Stomach (tissue), 9 donors: ENCODE results near the gene EEF1A2. TPM values are rescaled to one million over a fixed set of nuclear protein-coding genes. Genes with fewer than 3 reads are reported as not detected.
A peak's percentile ranks its signal among the peaks of the same experiment; 100 is the strongest.

Experiments used
- DNase-seq, 2 donors: peaks; one replicate each; pipeline versions ENCODE4 v3.0.0 to v3.0.0-alpha.2; 2013 to 2019
- H3K27ac ChIP-seq, 5 donors: fragments of 200-600 bp in 4 of 5; sonication (generic) in 4 of 5; one replicate each; pipeline ENCODE4 v1.5.1; 2013 to 2019; ENCODE audit warnings: mild to moderate bottlenecking in 1 of 5, moderate library complexity in 1 of 5
- H3K27me3 ChIP-seq, 3 donors: fragments of 200-600 bp; sonication (generic); one replicate each; pipeline ENCODE4 v1.5.1; 2017 to 2019; ENCODE audit warnings: mixed run types in 1 of 3
- H3K36me3 ChIP-seq, 4 donors: fragments of 200-600 bp; sonication (generic); 1 replicate in 3 of 4; 2 replicates in 1 of 4; pipeline ENCODE4 v1.5.1; 2016 to 2019
- H3K4me1 ChIP-seq, 4 donors: fragments of 200-600 bp; sonication (generic); one replicate each; pipeline ENCODE4 v1.5.1; 2016 to 2019
- H3K4me3 ChIP-seq, 4 donors: fragments of 200-600 bp; sonication (generic) in 3 of 4; one replicate each; pipeline ENCODE4 v1.5.1; 2016 to 2019; ENCODE audit warnings: mild to moderate bottlenecking in 1 of 4
- H3K9me3 ChIP-seq, 4 donors: fragments of 200-600 bp; sonication (generic); one replicate each; pipeline ENCODE4 v1.5.1; 2016 to 2019
- CTCF ChIP-seq, 7 experiments: fragments of 450-650 bp in 4 of 7; fragments of 200-600 bp in 3 of 7; sonication (generic) in 3 of 7; IDR thresholded peaks; one replicate each; pipeline ENCODE4 v1.5.1; 2016 to 2019; ENCODE audit warnings: antibody characterized with exemption in 7 of 7, control low read depth in 2 of 7, mild to moderate bottlenecking in 1 of 7
- EP300 ChIP-seq: sonication (generic); formaldehyde crosslinking; IDR thresholded peaks from one replicate; pipeline ENCODE4 v1.6.1; 2017; ENCODE audit warnings: antibody characterized with exemption
- POLR2A ChIP-seq, 4 donors: fragments of 450-650 bp; IDR thresholded peaks; one replicate each; pipeline ENCODE4 v1.6.1; 2016; ENCODE audit warnings: antibody characterized with exemption in 4 of 4, control low read depth in 2 of 4, mild to moderate bottlenecking in 1 of 4, moderate library complexity in 1 of 4
- POLR2AphosphoS5 ChIP-seq, 3 donors: sonication (generic); formaldehyde crosslinking; IDR thresholded peaks; one replicate each; pipeline ENCODE4 v1.6.1; 2016; ENCODE audit warnings: antibody characterized with exemption in 3 of 3
- WGBS, 5 donors: extraction: QIAGEN DNeasy Blood & Tissue Kit in 3 of 5; methylation state at CpG; one replicate each; pipeline versions ENCODE4 v1.1.5 to v1.1.7; 2013 to 2018; 5-methylcytosine and 5-hydroxymethylcytosine counted together
- intact Hi-C: fragments of 100-400 bp; cut with DNase I; formaldehyde crosslinking; loops from one replicate; pipeline ENCODE4 v1.15.1; 2023; ENCODE audit warnings: low total_unique reads
- polyA plus RNA-seq, 3 donors: library from polyadenylated mRNA; stranded (reverse); fragments of 200-250 nt; gene quantifications; one replicate each; pipeline ENCODE4 v1.2.3, GENCODE V29; 2013
- total RNA-seq, 5 donors: library from RNA; depleted of rRNA; stranded (reverse); fragments of >200 nt; gene quantifications; one replicate each; pipeline versions ENCODE4 v1.1.0 to v1.2.3, GENCODE V29; 2014 to 2016
- donor health status: healthy with polysubstance abuse.
- donor health status: Bipolar disorder and iron deficiency.
- donor health status: healthy.

Gene EEF1A2
- total and polyA plus RNA-seq, 8 donors, result 0.58 to 64.8 (median 23.8) TPM; not detected in 1

GRCh38 chr20:63471002-63471716, 27.7 kb downstream of the EEF1A2 start:
- intact Hi-C loops, result no loop called here
- no peaks in the 10 kb centered on the region for H3K36me3 ChIP-seq
- no peak for DNase-seq
- H3K4me1 ChIP-seq, result peaks cover 11 to 18% (median 13%) of the 10 kb centered on the region in 4 donors
- H3K27ac ChIP-seq, result no peak overlapping the region
- TF ChIP-seq POLR2A (IDR thresholded peaks at IDR 0.05), result no peak
- 10 to 28% (median 15%) methylated on average over 6 to 46 of the region's 46 CpGs for WGBS, 5 donors
- peak overlapping the region in 2 of 4 donors; percentile 39 to 41 for H3K4me3 ChIP-seq
- no peaks in the 10 kb centered on the region for H3K9me3 ChIP-seq
- peaks cover 25 to 100% (median 77%) of the 10 kb centered on the region in 3 donors for H3K27me3 ChIP-seq

GRCh38 chr20:63470410-63470809, 28.5 kb downstream of the EEF1A2 start:
- 48 to 71% (median 70%) methylated on average over 8 to 10 of the region's 10 CpGs for WGBS, 5 donors
- intact Hi-C loops, result no loop called here
- H3K4me1 ChIP-seq, result peaks cover 11 to 18% (median 13%) of the 10 kb centered on the region in 4 donors
- DNase-seq, result no peak
- TF ChIP-seq CTCF (IDR thresholded peaks at IDR 0.05), result no peak
- TF ChIP-seq EP300, result no peak
- TF ChIP-seq POLR2A (IDR thresholded peaks at IDR 0.05), result no peak
- TF ChIP-seq POLR2AphosphoS5 (IDR thresholded peaks at IDR 0.05), result no peak
- H3K4me3 ChIP-seq, result no peak overlapping the region
- peaks cover 25 to 100% (median 76%) of the 10 kb centered on the region in 3 donors for H3K27me3 ChIP-seq
- H3K36me3 ChIP-seq, result no peaks in the 10 kb centered on the region
- no peaks in the 10 kb centered on the region for H3K9me3 ChIP-seq
- no peak overlapping the region for H3K27ac ChIP-seq

- Histone ChIP-seq H3K36me3 (no peaks in the 10 kb centered on the region), H3K4me3 (no peak overlapping the region), H3K9me3 (no peaks in the 10 kb centered on the region), H3K27ac (no peak overlapping the region), H3K4me1 (peaks cover 11 to 18% (median 13%) of the 10 kb centered on the region in 4 donors), H3K27me3 (peaks cover 25 to 100% (median 69%) of the 10 kb centered on the region in 3 donors)
- 55 to 100% (median 60%) methylated on average over 1 to 13 of the region's 13 CpGs for WGBS, 5 donors
- DNase-seq, result no peak
- no peak for TF ChIP-seq EP300
- TF ChIP-seq CTCF (IDR thresholded peaks at IDR 0.05), result no peak
- TF ChIP-seq POLR2A (IDR thresholded peaks at IDR 0.05), result no peak
- no peak for TF ChIP-seq POLR2AphosphoS5 (IDR thresholded peaks at IDR 0.05)
- intact Hi-C loops, result no loop called here
Observed at GRCh38 chr20:63469713-63470101, 29.2 kb downstream of the EEF1A2 start.

- no peak overlapping the region for H3K27ac ChIP-seq
- peaks cover 11 to 18% (median 13%) of the 10 kb centered on the region in 4 donors for H3K4me1 ChIP-seq
- no peaks in the 10 kb centered on the region for H3K36me3 ChIP-seq
- WGBS, 5 donors, result 68 to 76% (median 70%) methylated on average over 15 to 22 of the region's 22 CpGs
- DNase-seq, result no peak
- intact Hi-C loops, result no loop called here
- H3K27me3 ChIP-seq, result peaks cover 25 to 100% (median 66%) of the 10 kb centered on the region in 3 donors
- H3K4me3 ChIP-seq, result no peak overlapping the region
- no peaks in the 10 kb centered on the region for H3K9me3 ChIP-seq
- no peak for TF ChIP-seq CTCF (IDR thresholded peaks at IDR 0.05)
- TF ChIP-seq EP300, result no peak
- no peak for TF ChIP-seq POLR2A (IDR thresholded peaks at IDR 0.05)
- TF ChIP-seq POLR2AphosphoS5 (IDR thresholded peaks at IDR 0.05), result no peak
Observed at GRCh38 chr20:63469019-63469712, 29.7 kb downstream of the EEF1A2 start.
